DMS153 (cell line): Measurements from ENCODE around the gene POU4F3.

Experiments
- DNase-seq: peaks from one replicate; lab custom pipeline; 2025; lab: John Stamatoyannopoulos, UW

The POU4F3 gene

GRCh38 chr5:146339715-146340259 is 1.1 kb downstream of the POU4F3 start:
- no peak for DNase-seq

- DNase-seq = no peak
Observed at GRCh38 chr5:146340260-146341081, 1.8 kb downstream of the POU4F3 start.

- no peak for DNase-seq
Observed at GRCh38 chr5:146341854-146342253, 3.2 kb downstream of the POU4F3 start.

- DNase-seq = no peak
Observed at GRCh38 chr5:146342519-146342881, 3.9 kb downstream of the POU4F3 start.

GRCh38 chr5:146342882-146343865 is 4.5 kb downstream of the POU4F3 start:
- DNase-seq = no peak

GRCh38 chr5:146344155-146345118 is 5.8 kb downstream of the POU4F3 start:
- DNase-seq = no peak

GRCh38 chr5:146345240-146345577 is 6.6 kb downstream of the POU4F3 start:
- no peak for DNase-seq

GRCh38 chr5:146345578-146346366 is 7.1 kb downstream of the POU4F3 start:
- no peak for DNase-seq

- no peak for DNase-seq
Observed at GRCh38 chr5:146357126-146357525, 18.5 kb downstream of the POU4F3 start.

- no peak for DNase-seq
Observed at GRCh38 chr5:146359836-146360235, 21.2 kb downstream of the POU4F3 start.

- no peak for DNase-seq
Observed at GRCh38 chr5:146363161-146363874, 24.7 kb downstream of the POU4F3 start.

- no peak for DNase-seq
Observed at GRCh38 chr5:146365618-146366017, 27.0 kb downstream of the POU4F3 start.

- DNase-seq = no peak
Observed at GRCh38 chr5:146366904-146367303, 28.3 kb downstream of the POU4F3 start.

GRCh38 chr5:146368137-146368536 is 29.5 kb downstream of the POU4F3 start:
- no peak for DNase-seq

GRCh38 chr5:146369691-146370090 is 31.1 kb downstream of the POU4F3 start:
- DNase-seq = no peak

GRCh38 chr5:146376821-146377220 is 38.2 kb downstream of the POU4F3 start:
- DNase-seq = no peak

- no peak for DNase-seq
Observed at GRCh38 chr5:146378986-146379385, 40.3 kb downstream of the POU4F3 start.

- DNase-seq = no peak
Observed at GRCh38 chr5:146380714-146381113, 42.1 kb downstream of the POU4F3 start.

GRCh38 chr5:146388386-146388785 is 49.7 kb downstream of the POU4F3 start:
- DNase-seq = no peak

- DNase-seq = no peak
Observed at GRCh38 chr5:146390469-146390868, 51.8 kb downstream of the POU4F3 start.
